Fibroblast of pulmonary artery (primary cell): ENCODE measurements around the gene RSPH10B.
A peak's percentile ranks its signal among the peaks of the same experiment; 100 is the strongest.
"Not testable (repeated sequence)": the region's sequence is repeated elsewhere in the genome, so short reads cannot be mapped to it uniquely, and the experiment has no call there.

ENCODE experiments used
- DNase-seq: peaks from one replicate; pipeline ENCODE4 v3.0.0-alpha.2; 2010; ENCODE audit warnings: low read depth
- H3K4me3 ChIP-seq: replicated peaks from 2 replicates; pipeline ENCODE4 v1.5.1; 2011; ENCODE audit warnings: low read depth, mild to moderate bottlenecking, control low read depth, low read length, moderate library complexity
- TF ChIP-seq, protein P1 (sequence below): IDR thresholded peaks from 2 replicates; pipeline ENCODE4 v1.5.1; 2011; ENCODE audit warnings: mild to moderate bottlenecking, control low read depth, low read length, inconsistent platforms; ENCODE audit errors: missing control alignments

The RSPH10B gene

DNA sequence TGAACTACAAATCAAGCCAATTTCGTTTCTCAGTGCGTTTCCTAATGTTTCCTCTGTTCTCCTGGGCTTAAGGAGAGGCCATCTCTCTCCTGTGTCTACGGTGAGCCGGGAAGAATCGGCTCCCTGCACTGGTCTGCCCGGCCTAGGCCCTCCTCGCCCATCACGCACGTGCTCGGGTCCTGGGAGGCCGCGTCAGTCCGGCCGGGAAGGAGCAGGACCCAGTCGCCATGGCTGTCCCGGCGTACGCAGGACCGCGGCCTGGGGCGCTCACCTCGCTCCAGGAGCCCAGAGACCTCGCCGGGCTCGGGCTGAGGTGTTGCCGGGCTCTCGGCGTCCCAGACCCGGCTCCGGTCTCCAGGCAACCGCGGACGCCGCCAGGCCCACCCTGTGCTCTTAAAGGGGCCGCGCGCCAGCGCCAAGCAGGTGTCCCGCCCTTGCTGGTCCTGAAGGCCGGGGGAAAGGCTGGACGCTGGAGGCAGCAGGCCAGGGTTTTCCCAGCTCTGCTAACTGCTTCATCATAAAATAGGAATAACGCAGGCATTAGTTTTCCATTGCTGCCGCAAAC, at the start of gene RSPH10B:
Gene RSPH10B (minus strand): TSS at position 343 of the 565 bp plus-strand sequence. CDS start 3,573 bp downstream, outside the sequence.
- not testable (repeated sequence) for H3K4me3 ChIP-seq, DNase-seq

GRCh38 chr7:6016653-6016966, 46.1 kb upstream of the RSPH10B start:
- TF ChIP-seq, protein P1, sequence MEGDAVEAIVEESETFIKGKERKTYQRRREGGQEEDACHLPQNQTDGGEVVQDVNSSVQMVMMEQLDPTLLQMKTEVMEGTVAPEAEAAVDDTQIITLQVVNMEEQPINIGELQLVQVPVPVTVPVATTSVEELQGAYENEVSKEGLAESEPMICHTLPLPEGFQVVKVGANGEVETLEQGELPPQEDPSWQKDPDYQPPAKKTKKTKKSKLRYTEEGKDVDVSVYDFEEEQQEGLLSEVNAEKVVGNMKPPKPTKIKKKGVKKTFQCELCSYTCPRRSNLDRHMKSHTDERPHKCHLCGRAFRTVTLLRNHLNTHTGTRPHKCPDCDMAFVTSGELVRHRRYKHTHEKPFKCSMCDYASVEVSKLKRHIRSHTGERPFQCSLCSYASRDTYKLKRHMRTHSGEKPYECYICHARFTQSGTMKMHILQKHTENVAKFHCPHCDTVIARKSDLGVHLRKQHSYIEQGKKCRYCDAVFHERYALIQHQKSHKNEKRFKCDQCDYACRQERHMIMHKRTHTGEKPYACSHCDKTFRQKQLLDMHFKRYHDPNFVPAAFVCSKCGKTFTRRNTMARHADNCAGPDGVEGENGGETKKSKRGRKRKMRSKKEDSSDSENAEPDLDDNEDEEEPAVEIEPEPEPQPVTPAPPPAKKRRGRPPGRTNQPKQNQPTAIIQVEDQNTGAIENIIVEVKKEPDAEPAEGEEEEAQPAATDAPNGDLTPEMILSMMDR = no peak
- DNase-seq = no peak
- H3K4me3 ChIP-seq = no peak overlapping the region

GRCh38 chr7:6015917-6016652, 45.6 kb upstream of the RSPH10B start:
- DNase-seq = peak; percentile 89
- H3K4me3 ChIP-seq = no peak overlapping the region

GRCh38 chr7:6012355-6013104, 42.0 kb upstream of the RSPH10B start:
- TF ChIP-seq, protein P1 = no peak
- H3K4me3 ChIP-seq = no peak overlapping the region
- DNase-seq = no peak

More at GRCh38 chr7:6015917-6016652, 45.6 kb upstream of the RSPH10B start:
- TF ChIP-seq, protein P1 = no peak

- TF ChIP-seq, protein P1 = no peak
- H3K4me3 ChIP-seq = no peak overlapping the region
- DNase-seq = no peak
Measured at GRCh38 chr7:6011541-6011940, 41.1 kb upstream of the RSPH10B start.

DNA sequence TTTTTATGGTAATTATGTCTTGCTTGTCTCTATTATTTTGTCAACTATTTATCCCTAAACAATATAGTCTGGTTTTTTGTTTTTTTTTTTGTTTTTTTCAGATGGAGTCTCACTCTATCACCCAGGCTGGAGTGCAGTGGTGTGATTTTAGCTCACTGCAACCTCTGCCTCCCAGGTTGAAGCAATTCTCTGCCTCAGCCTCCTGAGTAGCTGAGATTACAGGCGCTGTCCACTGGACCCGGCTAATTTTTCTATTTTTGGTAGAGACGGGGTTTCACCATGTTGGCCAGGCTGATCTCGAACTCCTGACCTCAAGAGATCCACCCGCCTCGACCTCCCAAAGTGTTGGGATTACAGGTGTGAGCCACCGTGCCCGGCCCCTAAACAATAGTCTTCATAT, 39.9 kb upstream of the RSPH10B start:
- H3K4me3 ChIP-seq = peak overlapping the region; percentile 89
- DNase-seq = not testable (repeated sequence)

- peak within 1 kb of the TSS; percentile 89 for H3K4me3 ChIP-seq
- DNase-seq = peak; percentile 99
- TF ChIP-seq, protein P1 = no peak
Measured at GRCh38 chr7:6008668-6009611, 38.5 kb upstream of the RSPH10B start, which contains the start of the genes AIMP2 and PMS2. Gene AIMP2 (plus strand): TSS chr7:6009272. CDS start chr7:6009364, 92 bp downstream. Gene PMS2 (minus strand): TSS chr7:6009049. CDS start chr7:6009019, 30 bp downstream.

GRCh38 chr7:6007835-6008590, 37.5 kb upstream of the RSPH10B start:
- DNase-seq = not testable (repeated sequence)
- peak overlapping the region; percentile 89 for H3K4me3 ChIP-seq
